NAMALWA (cell line): ENCODE results near the gene C12orf42.
A peak's percentile ranks its signal among the peaks of the same experiment; 100 is the strongest.

Experiments used
- DNase-seq: peaks from one replicate; pipeline ENCODE4 v3.0.0-alpha.2; 2015; ENCODE audit warnings: low spot score

The C12orf42 gene

GRCh38 chr12:103495469-103496456 is at the start of gene C12orf42:
Gene C12orf42 (minus strand): TSS chr12:103495968. CDS start chr12:103478426, 17,542 bp downstream.
- DNase-seq = no peak

- no peak for DNase-seq
Observed at GRCh38 chr12:103542078-103542477, 46.3 kb upstream of the C12orf42 start.

GRCh38 chr12:103540319-103540718 is 44.6 kb upstream of the C12orf42 start:
- DNase-seq = no peak

GRCh38 chr12:103538397-103538796 is 42.6 kb upstream of the C12orf42 start:
- DNase-seq = no peak

GRCh38 chr12:103530307-103531066 is 34.7 kb upstream of the C12orf42 start:
- DNase-seq = no peak

GRCh38 chr12:103529306-103529705 is 33.5 kb upstream of the C12orf42 start:
- no peak for DNase-seq

- no peak for DNase-seq
Observed at GRCh38 chr12:103524238-103524875, 28.6 kb upstream of the C12orf42 start.

GRCh38 chr12:103523771-103524170 is 28.0 kb upstream of the C12orf42 start:
- no peak for DNase-seq

GRCh38 chr12:103520686-103521215 is 25.0 kb upstream of the C12orf42 start:
- DNase-seq = no peak

- no peak for DNase-seq
Observed at GRCh38 chr12:103519632-103520031, 23.9 kb upstream of the C12orf42 start.

GRCh38 chr12:103518899-103519298 is 23.1 kb upstream of the C12orf42 start:
- DNase-seq = no peak

- no peak for DNase-seq
Observed at GRCh38 chr12:103517161-103517560, 21.4 kb upstream of the C12orf42 start.

GRCh38 chr12:103515341-103515740 is 19.6 kb upstream of the C12orf42 start:
- DNase-seq = no peak

GRCh38 chr12:103513875-103514274 is 18.1 kb upstream of the C12orf42 start:
- DNase-seq = no peak

- DNase-seq = no peak
Observed at GRCh38 chr12:103505371-103506236, 9.8 kb upstream of the C12orf42 start.

GRCh38 chr12:103504606-103505005 is 8.8 kb upstream of the C12orf42 start:
- no peak for DNase-seq

GRCh38 chr12:103503546-103504480 is 8.0 kb upstream of the C12orf42 start:
- peak; percentile 58 for DNase-seq

GRCh38 chr12:103501447-103501846 is 5.7 kb upstream of the C12orf42 start:
- DNase-seq = no peak

- DNase-seq = no peak
Observed at GRCh38 chr12:103499571-103499970, 3.8 kb upstream of the C12orf42 start.

- DNase-seq = no peak
Observed at GRCh38 chr12:103498990-103499389, 3.2 kb upstream of the C12orf42 start.
